Measurements from ENCODE around the gene GATB. TPM values are rescaled to one million over a fixed set of nuclear protein-coding genes. Genes with fewer than 3 reads are reported as not detected.

GATB gene
- total RNA-seq, 1 experiment from 2014 or later, result 29.6 TPM

GRCh38 chr4:151624626-151625565, 135.9 kb downstream of the GATB start:
- no TSS peak for BruUV-seq (replicated peaks)
- H3K27me3 Mint-ChIP-seq (ENCODE audit: insufficient read depth, unreplicated experiment), result no peaks in the 10 kb centered on the region
- ChIA-PET CTCF (no interaction called here), POLR2A (no interaction called here)
- no peak for DNase-seq
- intact Hi-C loops (cut with micrococcal nuclease; ENCODE audit: unreplicated experiment), result no loop called here
- no peaks in the 10 kb centered on the region for H3K36me3 Mint-ChIP-seq (ENCODE audit: insufficient read depth, unreplicated experiment)
- Histone ChIP-seq H3K27me3 (replicated peaks; ENCODE audit: control insufficient read depth, insufficient read depth, low read length) (no peaks in the 10 kb centered on the region), H3K4me1 (no peaks in the 10 kb centered on the region), H3K4me3 (ENCODE audit: low read depth, low read length) (no peak overlapping the region), H3K36me3 (ENCODE audit: control insufficient read depth, insufficient read depth, low read length) (no peaks in the 10 kb centered on the region), H3K9me3 (no peaks in the 10 kb centered on the region)
- no peak overlapping the region for H3K27ac Mint-ChIP-seq (ENCODE audit: unreplicated experiment)
- TF ChIP-seq, protein P1, sequence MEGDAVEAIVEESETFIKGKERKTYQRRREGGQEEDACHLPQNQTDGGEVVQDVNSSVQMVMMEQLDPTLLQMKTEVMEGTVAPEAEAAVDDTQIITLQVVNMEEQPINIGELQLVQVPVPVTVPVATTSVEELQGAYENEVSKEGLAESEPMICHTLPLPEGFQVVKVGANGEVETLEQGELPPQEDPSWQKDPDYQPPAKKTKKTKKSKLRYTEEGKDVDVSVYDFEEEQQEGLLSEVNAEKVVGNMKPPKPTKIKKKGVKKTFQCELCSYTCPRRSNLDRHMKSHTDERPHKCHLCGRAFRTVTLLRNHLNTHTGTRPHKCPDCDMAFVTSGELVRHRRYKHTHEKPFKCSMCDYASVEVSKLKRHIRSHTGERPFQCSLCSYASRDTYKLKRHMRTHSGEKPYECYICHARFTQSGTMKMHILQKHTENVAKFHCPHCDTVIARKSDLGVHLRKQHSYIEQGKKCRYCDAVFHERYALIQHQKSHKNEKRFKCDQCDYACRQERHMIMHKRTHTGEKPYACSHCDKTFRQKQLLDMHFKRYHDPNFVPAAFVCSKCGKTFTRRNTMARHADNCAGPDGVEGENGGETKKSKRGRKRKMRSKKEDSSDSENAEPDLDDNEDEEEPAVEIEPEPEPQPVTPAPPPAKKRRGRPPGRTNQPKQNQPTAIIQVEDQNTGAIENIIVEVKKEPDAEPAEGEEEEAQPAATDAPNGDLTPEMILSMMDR (IDR thresholded peaks at IDR 0.05; ENCODE audit: insufficient read depth in 1 of 2, low read depth in 1 of 2, low read length in 1 of 2, severe bottlenecking in 1 of 2, unreplicated experiment in 1 of 2), result no peak
- no peak overlapping the region for H3K4me3 Mint-ChIP-seq (ENCODE audit: unreplicated experiment)
- H3K9me3 Mint-ChIP-seq (ENCODE audit: unreplicated experiment), result no peaks in the 10 kb centered on the region
- H3K4me1 Mint-ChIP-seq (ENCODE audit: low read depth, unreplicated experiment), result no peaks in the 10 kb centered on the region
